Lower leg skin (tissue), 3 donors: Measurements from ENCODE around the gene CACHD1.

Source experiments
- POLR2A ChIP-seq, 2 donors: fragments of 450-650 bp; IDR thresholded peaks; one replicate each; pipeline ENCODE4 v1.6.1; 2016 to 2017; ENCODE audit warnings: antibody characterized with exemption in 2 of 2, mild to moderate bottlenecking in 1 of 2, moderate library complexity in 1 of 2
- TF ChIP-seq, protein P1 (sequence below), 3 donors: fragments of 450-650 bp; IDR thresholded peaks; one replicate each; pipeline ENCODE4 v1.5.1; 2016; ENCODE audit warnings: antibody characterized with exemption in 3 of 3, mild to moderate bottlenecking in 3 of 3, moderate library complexity in 2 of 3

DNA sequence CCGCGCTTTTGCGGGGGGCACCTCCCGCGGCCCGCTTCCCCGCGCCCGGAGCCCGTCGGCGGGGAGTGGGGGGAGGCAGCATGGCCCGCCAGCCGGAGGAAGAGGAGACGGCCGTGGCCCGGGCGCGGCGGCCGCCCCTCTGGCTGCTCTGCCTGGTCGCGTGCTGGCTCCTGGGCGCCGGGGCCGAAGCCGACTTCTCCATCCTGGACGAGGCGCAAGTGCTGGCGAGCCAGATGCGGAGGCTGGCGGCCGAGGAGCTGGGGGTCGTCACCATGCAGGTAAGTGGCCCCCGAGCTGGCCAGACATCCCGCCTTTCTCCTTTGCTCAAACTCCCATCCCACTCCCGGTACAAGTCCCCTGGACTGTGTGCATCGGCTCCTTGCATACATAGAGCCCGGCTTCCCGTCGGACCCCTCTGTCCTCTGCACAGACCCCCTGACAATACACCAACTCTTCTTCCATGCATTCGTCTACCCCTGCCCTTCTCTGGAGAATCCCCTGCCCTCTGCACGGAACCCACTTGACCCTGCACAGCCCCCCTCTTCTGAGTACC lies 812 bp downstream of the CACHD1 start:
- TF ChIP-seq, protein P1, sequence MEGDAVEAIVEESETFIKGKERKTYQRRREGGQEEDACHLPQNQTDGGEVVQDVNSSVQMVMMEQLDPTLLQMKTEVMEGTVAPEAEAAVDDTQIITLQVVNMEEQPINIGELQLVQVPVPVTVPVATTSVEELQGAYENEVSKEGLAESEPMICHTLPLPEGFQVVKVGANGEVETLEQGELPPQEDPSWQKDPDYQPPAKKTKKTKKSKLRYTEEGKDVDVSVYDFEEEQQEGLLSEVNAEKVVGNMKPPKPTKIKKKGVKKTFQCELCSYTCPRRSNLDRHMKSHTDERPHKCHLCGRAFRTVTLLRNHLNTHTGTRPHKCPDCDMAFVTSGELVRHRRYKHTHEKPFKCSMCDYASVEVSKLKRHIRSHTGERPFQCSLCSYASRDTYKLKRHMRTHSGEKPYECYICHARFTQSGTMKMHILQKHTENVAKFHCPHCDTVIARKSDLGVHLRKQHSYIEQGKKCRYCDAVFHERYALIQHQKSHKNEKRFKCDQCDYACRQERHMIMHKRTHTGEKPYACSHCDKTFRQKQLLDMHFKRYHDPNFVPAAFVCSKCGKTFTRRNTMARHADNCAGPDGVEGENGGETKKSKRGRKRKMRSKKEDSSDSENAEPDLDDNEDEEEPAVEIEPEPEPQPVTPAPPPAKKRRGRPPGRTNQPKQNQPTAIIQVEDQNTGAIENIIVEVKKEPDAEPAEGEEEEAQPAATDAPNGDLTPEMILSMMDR (IDR thresholded peaks at IDR 0.05), result no peak
- TF ChIP-seq POLR2A (IDR thresholded peaks at IDR 0.05), result no peak
